Brain pericyte (primary cell): Measurements from ENCODE around the gene PAPSS2.
"Not testable (repeated sequence)": the region's sequence is repeated elsewhere in the genome, so short reads cannot be mapped to it uniquely, and the experiment has no call there.

Source experiments
- DNase-seq: peaks from one replicate; pipeline ENCODE4 v3.0.0-alpha.2; 2012; ENCODE audit warnings: low read depth, low spot score

PAPSS2 gene

GRCh38 chr10:87642486-87642885 is 17.2 kb upstream of the PAPSS2 start:
- DNase-seq, result no peak

- DNase-seq, result no peak
Measured at GRCh38 chr10:87642988-87643387, 16.7 kb upstream of the PAPSS2 start.

GRCh38 chr10:87643920-87644319 is 15.8 kb upstream of the PAPSS2 start:
- no peak for DNase-seq

- DNase-seq, result not testable (repeated sequence)
Measured at GRCh38 chr10:87644500-87644899, 15.2 kb upstream of the PAPSS2 start.

GRCh38 chr10:87646192-87646909 is 13.3 kb upstream of the PAPSS2 start:
- no peak for DNase-seq

- no peak for DNase-seq
Measured at GRCh38 chr10:87646935-87647334, 12.7 kb upstream of the PAPSS2 start.

GRCh38 chr10:87650838-87651589 is 8.7 kb upstream of the PAPSS2 start:
- DNase-seq, result no peak

- DNase-seq, result no peak
Measured at GRCh38 chr10:87651801-87652200, 7.9 kb upstream of the PAPSS2 start.

GRCh38 chr10:87652261-87652660 is 7.4 kb upstream of the PAPSS2 start:
- DNase-seq, result no peak

GRCh38 chr10:87654212-87654611 is 5.5 kb upstream of the PAPSS2 start:
- no peak for DNase-seq

- DNase-seq, result no peak
Measured at GRCh38 chr10:87656431-87657072, 3.1 kb upstream of the PAPSS2 start.

GRCh38 chr10:87657371-87657770 is 2.3 kb upstream of the PAPSS2 start:
- no peak for DNase-seq

- no peak for DNase-seq
Measured at GRCh38 chr10:87658321-87658795, 1.3 kb upstream of the PAPSS2 start.

GRCh38 chr10:87658858-87659555 is 671 bp upstream of the PAPSS2 start:
- no peak for DNase-seq

GRCh38 chr10:87660484-87661133 is 931 bp downstream of the PAPSS2 start:
- no peak for DNase-seq

- no peak for DNase-seq
Measured at GRCh38 chr10:87661861-87662785, 2.4 kb downstream of the PAPSS2 start.

- no peak for DNase-seq
Measured at GRCh38 chr10:87664276-87664701, 4.6 kb downstream of the PAPSS2 start.

- no peak for DNase-seq
Measured at GRCh38 chr10:87667493-87667892, 7.8 kb downstream of the PAPSS2 start.

- DNase-seq, result no peak
Measured at GRCh38 chr10:87668324-87669074, 8.8 kb downstream of the PAPSS2 start.

- no peak for DNase-seq
Measured at GRCh38 chr10:87669752-87670151, 10.1 kb downstream of the PAPSS2 start.
